ENCODE data around the gene SEMA4C. TPM values are rescaled to one million over a fixed set of nuclear protein-coding genes. Genes with fewer than 3 reads are reported as not detected.
A peak's percentile ranks its signal among the peaks of the same experiment; 100 is the strongest.

Gene SEMA4C
- total RNA-seq, 2 experiments from 2014 or later = 7.7 to 8.5 TPM

DNA sequence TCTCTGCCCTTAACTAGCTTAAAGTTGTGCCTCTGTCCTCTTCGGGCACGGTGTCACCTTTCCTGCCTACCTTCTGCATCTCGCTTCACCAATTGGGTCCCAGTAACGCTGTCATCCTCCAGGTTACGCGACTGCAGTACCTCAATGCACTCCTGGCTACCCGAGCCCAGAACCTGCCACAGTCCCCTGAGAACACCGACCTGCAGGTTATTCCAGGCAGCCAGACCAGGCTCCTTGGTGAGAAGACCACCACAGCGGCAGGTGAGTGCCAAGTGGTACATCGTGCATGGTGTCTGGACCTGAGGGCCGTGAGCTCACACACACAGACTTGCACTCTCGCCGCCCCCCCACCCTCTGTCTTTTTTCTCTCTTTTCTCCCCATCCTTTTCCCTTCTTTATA, 41.0 kb downstream of the SEMA4C start:
- intact Hi-C loops (cut with micrococcal nuclease) = no loop called here
- DNase-seq = no peak
- Mint-ChIP-seq H3K4me1 (ENCODE audit: low read depth) (no peaks in the 10 kb centered on the region), H3K27ac (no peak overlapping the region), H3K27me3 (ENCODE audit: low read depth) (no peaks in the 10 kb centered on the region), H3K9me3 (no peaks in the 10 kb centered on the region), H3K36me3 (ENCODE audit: low read depth) (peaks cover 9% of the 10 kb centered on the region), H3K4me3 (no peak overlapping the region)
- CTCF ChIA-PET = interaction anchor here (0.6 kb wide), 1 partner anchor 22 kb away, joined by 3 read pairs; no protein-coding TSS in a partner anchor

DNA sequence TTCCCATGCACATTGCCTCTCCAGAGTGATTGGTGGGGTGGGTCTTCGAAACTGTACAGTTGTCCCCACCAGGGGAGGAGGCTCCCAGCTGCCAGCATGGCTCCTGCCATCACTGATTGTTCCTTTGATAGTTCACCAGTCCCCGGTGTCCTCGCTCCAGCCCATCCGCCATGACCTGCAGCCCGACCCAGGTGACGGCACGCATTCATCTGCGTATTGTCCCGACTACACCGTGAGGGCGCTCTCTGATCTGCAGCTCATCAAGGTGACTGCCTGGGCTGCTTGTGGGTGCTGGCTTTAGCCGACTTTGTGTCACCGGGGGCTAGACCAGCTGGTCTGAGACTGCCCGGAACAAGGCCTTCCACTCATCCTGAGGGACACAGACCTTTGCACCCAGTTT, 41.4 kb downstream of the SEMA4C start:
- CTCF ChIA-PET = interaction anchor here (0.6 kb wide), 1 partner anchor 22 kb away, joined by 3 read pairs; no protein-coding TSS in a partner anchor
- H3K9me3 Mint-ChIP-seq = no peaks in the 10 kb centered on the region
- H3K27ac Mint-ChIP-seq = no peak overlapping the region
- peaks cover 9% of the 10 kb centered on the region for H3K36me3 Mint-ChIP-seq (ENCODE audit: low read depth)
- no peak overlapping the region for H3K4me3 Mint-ChIP-seq
- intact Hi-C loops (cut with micrococcal nuclease) = no loop called here
- H3K4me1 Mint-ChIP-seq (ENCODE audit: low read depth) = no peaks in the 10 kb centered on the region
- no peaks in the 10 kb centered on the region for H3K27me3 Mint-ChIP-seq (ENCODE audit: low read depth)
- DNase-seq = no peak

DNA sequence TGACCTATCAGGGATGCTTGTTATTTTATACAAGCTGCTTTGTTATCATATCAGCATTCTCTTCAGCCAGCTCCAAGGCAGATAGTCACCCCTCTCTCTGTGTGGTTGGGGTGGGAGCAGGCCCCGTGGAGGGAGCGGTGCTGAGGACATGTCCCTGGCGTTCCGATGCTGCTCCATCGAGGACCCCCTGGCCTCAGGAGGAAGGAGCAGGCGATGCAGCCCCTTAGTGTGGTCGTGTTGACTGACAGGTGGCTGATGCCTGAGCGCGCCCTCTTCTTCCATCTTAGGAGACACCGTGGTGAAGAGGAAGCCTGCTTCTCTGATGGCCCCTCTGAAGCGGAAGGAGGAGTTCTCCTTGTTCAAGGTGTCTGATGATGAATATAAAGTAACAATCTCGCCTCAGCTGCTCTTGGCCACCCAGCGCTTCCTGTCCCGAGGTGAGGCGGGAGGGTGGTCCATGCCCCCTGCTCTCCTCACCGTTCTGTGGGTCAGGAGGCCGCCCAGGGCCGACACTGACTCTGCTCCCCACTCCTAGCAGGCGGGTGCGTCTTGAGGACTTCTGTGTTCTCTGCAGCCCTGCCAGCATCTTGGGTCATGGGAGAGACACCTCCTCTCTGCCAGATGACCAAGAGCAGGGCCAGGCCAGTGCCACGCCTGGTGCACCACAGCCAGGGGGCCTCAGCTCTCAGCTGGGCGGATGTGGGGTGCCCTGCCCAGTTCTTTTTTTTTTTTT, 43.2 kb downstream of the SEMA4C start:
- H3K36me3 Mint-ChIP-seq (ENCODE audit: low read depth) = peaks cover 6% of the 10 kb centered on the region
- H3K27me3 Mint-ChIP-seq (ENCODE audit: low read depth) = no peaks in the 10 kb centered on the region
- H3K9me3 Mint-ChIP-seq = no peaks in the 10 kb centered on the region
- no peak overlapping the region for H3K4me3 Mint-ChIP-seq
- CTCF ChIA-PET = interaction anchor here (1.0 kb wide), 1 partner anchor 17 kb away, joined by 3 read pairs; the partner anchor contains the start of gene ANKRD23
- peaks cover 6% of the 10 kb centered on the region for H3K4me1 Mint-ChIP-seq (ENCODE audit: low read depth)
- intact Hi-C loops (cut with micrococcal nuclease) = no loop called here
- no peak for DNase-seq
- no peak overlapping the region for H3K27ac Mint-ChIP-seq

DNA sequence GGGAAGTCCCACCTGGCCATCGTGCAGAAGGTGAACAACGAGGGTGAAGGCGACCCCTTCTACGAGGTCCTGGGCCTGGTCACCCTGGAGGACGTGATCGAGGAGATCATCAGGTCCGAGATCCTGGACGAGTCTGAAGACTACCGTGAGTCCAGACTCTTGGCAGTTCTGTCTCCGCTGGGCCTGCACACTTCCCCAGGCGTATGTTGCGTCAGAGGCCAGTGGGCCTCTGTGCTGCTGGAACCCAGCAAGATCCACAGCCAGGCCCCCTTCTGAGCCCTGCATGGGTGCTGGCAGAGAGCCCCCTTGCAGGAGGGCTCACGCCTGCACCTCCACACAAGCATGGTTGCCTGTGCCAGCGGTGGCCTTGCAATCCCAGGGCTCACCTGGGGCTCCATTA, 44.8 kb downstream of the SEMA4C start:
- CTCF ChIA-PET = interaction anchor here (0.6 kb wide), 1 partner anchor 21 kb away, joined by 3 read pairs; no protein-coding TSS in a partner anchor

DNA sequence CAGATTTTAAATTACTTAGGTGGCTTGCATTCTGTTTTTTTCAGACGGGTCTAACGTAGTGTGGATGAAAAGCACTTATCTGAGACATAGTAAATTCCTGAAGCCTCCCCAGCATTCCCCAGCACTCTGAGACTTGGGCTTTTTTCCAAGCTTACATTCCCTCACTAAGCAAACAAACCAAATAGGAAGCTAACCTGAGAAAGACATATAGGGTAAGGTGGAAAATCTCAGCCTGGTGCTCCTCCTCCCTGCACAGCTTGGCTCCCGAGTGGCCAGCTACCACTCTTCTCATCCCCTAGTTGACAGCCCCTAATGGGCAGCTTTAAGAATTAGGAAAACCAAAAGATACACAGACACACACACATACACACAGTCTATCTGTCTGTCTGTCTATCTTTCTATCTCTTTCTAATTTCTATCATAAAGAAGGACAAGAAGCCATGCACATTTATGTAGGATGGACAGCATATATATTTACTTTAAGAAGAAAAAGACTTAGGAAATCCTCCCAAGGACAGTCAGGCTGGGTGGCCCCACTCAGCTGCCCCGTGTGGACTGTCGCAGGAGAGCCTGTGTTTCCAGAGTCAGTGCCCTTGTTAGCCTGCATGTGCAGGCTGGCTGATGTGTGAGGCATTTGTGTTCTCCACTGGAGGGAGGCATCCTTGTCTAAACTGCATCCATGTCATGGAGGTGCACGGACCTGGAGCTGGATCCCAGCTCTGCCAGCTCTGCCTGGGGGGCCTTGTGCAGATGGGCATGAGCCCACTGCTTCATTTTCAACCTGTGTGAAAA, 45.6 kb downstream of the SEMA4C start:
- CTCF ChIA-PET = no interaction called here
- Mint-ChIP-seq H3K4me3 (no peak overlapping the region), H3K36me3 (ENCODE audit: low read depth) (peaks cover 7% of the 10 kb centered on the region), H3K27me3 (ENCODE audit: low read depth) (no peaks in the 10 kb centered on the region), H3K4me1 (ENCODE audit: low read depth) (peaks cover 31% of the 10 kb centered on the region), H3K9me3 (no peaks in the 10 kb centered on the region), H3K27ac (no peak overlapping the region)
- intact Hi-C loops (cut with micrococcal nuclease) = no loop called here
- DNase-seq = no peak

More for the DNA sequence above, 44.8 kb downstream of the SEMA4C start:
- no peak overlapping the region for H3K27ac Mint-ChIP-seq
- peaks cover 23% of the 10 kb centered on the region for H3K4me1 Mint-ChIP-seq (ENCODE audit: low read depth)
- no peak for DNase-seq
- intact Hi-C loops (cut with micrococcal nuclease) = no loop called here
- no peaks in the 10 kb centered on the region for H3K27me3 Mint-ChIP-seq (ENCODE audit: low read depth)
- no peaks in the 10 kb centered on the region for H3K9me3 Mint-ChIP-seq
- no peak overlapping the region for H3K4me3 Mint-ChIP-seq
- peaks cover 7% of the 10 kb centered on the region for H3K36me3 Mint-ChIP-seq (ENCODE audit: low read depth)

DNA sequence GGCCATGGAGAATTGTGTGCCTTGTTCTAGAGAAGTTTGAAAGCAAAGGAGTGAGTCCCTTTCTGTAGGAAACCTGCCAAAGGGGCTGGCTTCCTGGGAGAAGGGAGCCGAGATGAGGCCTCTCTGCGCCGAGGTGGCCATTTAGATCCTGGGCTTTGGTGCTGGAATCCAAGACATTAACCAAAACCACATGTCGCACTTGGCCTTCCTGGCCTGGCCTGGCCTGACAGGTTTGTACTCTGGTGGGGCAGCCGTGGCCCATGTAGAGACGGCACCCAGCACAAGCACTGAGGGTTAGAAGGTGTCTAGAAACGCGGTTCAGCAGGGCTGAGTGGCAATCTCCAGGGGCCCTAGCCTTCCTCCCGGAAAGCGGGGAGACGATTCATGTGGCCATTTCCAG, 46.7 kb downstream of the SEMA4C start:
- intact Hi-C loops (cut with micrococcal nuclease) = no loop called here
- no peaks in the 10 kb centered on the region for H3K27me3 Mint-ChIP-seq (ENCODE audit: low read depth)
- peaks cover 41% of the 10 kb centered on the region for H3K4me1 Mint-ChIP-seq (ENCODE audit: low read depth)
- peaks cover 5% of the 10 kb centered on the region for H3K36me3 Mint-ChIP-seq (ENCODE audit: low read depth)
- CTCF ChIA-PET = interaction anchor here (1.4 kb wide), 1 partner anchor 289 kb away, joined by 4 read pairs; no protein-coding TSS in a partner anchor
- no peak for DNase-seq
- H3K4me3 Mint-ChIP-seq = no peak overlapping the region
- no peaks in the 10 kb centered on the region for H3K9me3 Mint-ChIP-seq
- H3K27ac Mint-ChIP-seq = no peak overlapping the region

DNA sequence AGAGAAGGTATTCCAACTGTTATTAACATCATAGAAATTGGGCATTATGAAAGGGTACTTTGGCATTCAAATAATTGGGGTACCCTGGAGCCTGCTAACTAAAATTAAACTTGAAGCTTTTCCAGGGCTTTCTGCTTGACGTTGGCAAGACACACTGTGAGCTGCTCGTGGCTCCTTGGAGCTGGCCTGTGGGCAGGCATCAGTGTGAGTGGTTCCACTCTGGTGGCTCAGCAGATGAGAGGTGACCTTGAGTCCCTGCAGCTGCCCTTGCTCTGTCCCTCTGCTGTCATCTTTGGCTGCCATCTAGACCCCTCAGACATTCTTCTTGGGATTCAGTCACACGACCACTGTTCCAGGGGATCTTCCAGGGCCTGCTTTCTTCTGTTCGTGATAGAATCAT, 47.1 kb downstream of the SEMA4C start:
- no peak overlapping the region for H3K4me3 Mint-ChIP-seq
- DNase-seq = no peak
- peaks cover 46% of the 10 kb centered on the region for H3K4me1 Mint-ChIP-seq (ENCODE audit: low read depth)
- H3K9me3 Mint-ChIP-seq = no peaks in the 10 kb centered on the region
- intact Hi-C loops (cut with micrococcal nuclease) = no loop called here
- peaks cover 5% of the 10 kb centered on the region for H3K36me3 Mint-ChIP-seq (ENCODE audit: low read depth)
- no peaks in the 10 kb centered on the region for H3K27me3 Mint-ChIP-seq (ENCODE audit: low read depth)
- CTCF ChIA-PET = interaction anchor here (1.4 kb wide), 1 partner anchor 289 kb away, joined by 4 read pairs; no protein-coding TSS in a partner anchor
- no peak overlapping the region for H3K27ac Mint-ChIP-seq

DNA sequence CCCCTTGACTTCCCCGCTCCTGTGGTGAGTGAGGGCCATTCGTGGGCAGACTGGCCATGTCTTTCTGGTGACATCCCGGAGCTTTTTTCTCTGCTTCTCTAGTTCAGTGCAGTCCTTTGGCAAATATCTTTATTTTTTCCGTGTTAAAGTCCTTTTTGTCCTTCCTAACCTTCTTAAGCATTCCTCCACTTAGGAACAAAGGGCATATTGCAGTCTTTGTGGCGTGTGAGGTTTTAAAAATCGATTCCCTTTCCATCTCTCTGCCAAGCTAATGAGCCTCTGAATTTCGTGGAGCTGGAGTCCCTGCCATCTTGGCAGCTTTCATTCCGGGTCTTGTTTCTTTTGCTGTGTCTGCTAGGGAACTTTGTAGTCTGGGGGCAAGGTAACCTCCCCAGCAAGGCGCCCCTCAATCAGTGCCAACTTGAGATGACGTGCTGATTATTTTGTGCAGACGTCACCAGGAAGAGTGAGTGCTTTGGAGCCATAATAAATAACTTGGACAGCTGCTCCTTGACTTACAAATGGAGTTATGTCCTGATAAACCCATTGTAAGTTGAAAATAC, 48.7 kb downstream of the SEMA4C start:
- H3K36me3 Mint-ChIP-seq (ENCODE audit: low read depth) = peaks cover 6% of the 10 kb centered on the region
- CTCF ChIA-PET = interaction anchor here (0.9 to 1.7 kb wide), 5 partner anchors 18 to 92 kb away, joined by 3 to 6 read pairs (median 3); partner anchors contain the start of gene ANKRD39
- DNase-seq = no peak
- no peaks in the 10 kb centered on the region for H3K9me3 Mint-ChIP-seq
- intact Hi-C loops (cut with micrococcal nuclease) = no loop called here
- H3K4me1 Mint-ChIP-seq (ENCODE audit: low read depth) = peaks cover 51% of the 10 kb centered on the region
- H3K27ac Mint-ChIP-seq = no peak overlapping the region
- H3K4me3 Mint-ChIP-seq = no peak overlapping the region
- no peaks in the 10 kb centered on the region for H3K27me3 Mint-ChIP-seq (ENCODE audit: low read depth)

DNA sequence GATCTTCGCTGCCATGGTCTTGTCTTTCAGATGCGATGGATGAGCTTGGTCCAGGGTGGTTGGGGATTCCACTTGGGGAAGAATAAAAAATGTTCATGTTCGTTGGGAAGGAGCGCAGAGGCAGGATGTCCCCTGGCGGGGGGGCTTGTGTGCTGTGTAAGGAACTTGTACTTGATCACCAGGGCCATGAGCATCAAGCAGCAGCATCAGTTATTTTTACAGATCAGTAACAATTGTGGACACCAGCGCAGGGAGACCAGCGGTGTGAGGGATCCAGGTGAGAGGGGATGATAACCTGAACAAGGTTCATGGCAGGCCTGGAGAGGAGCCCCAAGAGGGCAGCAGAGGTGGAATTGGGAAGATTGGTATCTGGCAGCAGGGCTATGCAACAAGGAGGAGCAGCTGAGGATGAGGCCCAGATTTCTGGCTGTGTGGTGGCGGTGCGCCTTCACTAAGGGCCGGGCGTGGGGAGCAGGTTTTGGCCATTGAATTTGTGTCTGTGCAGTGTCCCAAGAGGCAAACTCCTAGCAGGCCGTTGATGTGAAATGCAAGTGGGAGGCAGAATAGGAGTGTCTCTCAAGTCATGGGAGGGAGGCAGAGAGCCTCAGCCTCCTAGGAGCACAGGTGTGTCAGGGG, 49.9 kb downstream of the SEMA4C start:
- Mint-ChIP-seq H3K36me3 (ENCODE audit: low read depth) (peaks cover 6% of the 10 kb centered on the region), H3K27ac (no peak overlapping the region), H3K9me3 (no peaks in the 10 kb centered on the region), H3K4me1 (ENCODE audit: low read depth) (peaks cover 57% of the 10 kb centered on the region), H3K4me3 (no peak overlapping the region), H3K27me3 (ENCODE audit: low read depth) (no peaks in the 10 kb centered on the region)
- CTCF ChIA-PET = interaction anchor here (0.7 to 4.0 kb wide), 9 partner anchors 15 to 142 kb away, joined by 3 to 20 read pairs (median 4); partner anchors contain the start of gene ANKRD39
- intact Hi-C loops (cut with micrococcal nuclease) = loop anchor here (5.0 kb wide), 2 partner anchors 142 to 498 kb away; no protein-coding TSS in a partner anchor
- DNase-seq = no peak

DNA sequence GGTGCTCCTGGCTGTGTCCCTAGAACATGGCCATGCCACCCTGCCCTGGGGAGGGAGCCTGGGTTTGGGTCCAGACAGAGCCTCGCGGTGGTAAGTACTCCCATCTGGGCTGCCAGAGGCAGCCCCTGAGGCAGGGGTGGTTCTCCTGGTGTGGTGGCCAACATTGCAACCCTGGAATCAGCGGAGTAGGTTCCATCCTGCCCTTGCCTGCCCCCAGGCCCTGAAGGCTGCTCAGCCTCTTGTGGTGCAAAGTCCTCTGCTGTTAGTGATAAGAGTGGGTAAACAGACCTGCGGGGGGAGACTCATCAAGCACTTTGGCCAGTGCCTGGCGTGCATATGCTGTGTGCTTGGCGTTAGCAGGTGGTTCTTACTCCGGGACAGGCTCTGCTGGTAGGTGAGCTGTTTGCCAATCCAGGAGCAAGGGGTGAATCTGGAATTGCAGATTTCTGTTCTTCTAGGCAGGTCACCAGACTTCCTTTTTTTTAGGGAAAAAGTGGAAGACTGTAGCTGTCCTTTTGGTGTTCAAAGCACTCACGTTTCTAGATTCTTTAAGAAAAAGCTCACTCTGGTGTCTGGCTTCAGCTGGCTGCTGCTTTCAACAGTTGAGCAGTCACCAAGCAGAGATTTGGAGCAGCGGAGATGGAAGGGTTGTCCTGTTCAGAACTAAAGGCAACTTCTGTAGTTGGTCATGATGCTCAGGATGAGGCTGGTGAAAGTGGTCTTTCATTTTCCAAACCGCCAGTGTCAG, 50.6 kb downstream of the SEMA4C start:
- CTCF ChIA-PET = interaction anchor here (0.7 to 4.0 kb wide), 8 partner anchors 16 to 142 kb away, joined by 3 to 20 read pairs (median 4); partner anchors contain the start of gene ANKRD39
- Mint-ChIP-seq H3K27ac (no peak overlapping the region), H3K9me3 (no peaks in the 10 kb centered on the region), H3K27me3 (ENCODE audit: low read depth) (no peaks in the 10 kb centered on the region), H3K4me3 (peak overlapping the region; percentile 77), H3K4me1 (ENCODE audit: low read depth) (peaks cover 59% of the 10 kb centered on the region), H3K36me3 (ENCODE audit: low read depth) (peaks cover 6% of the 10 kb centered on the region)
- intact Hi-C loops (cut with micrococcal nuclease) = loop anchor here (5.0 kb wide), 2 partner anchors 143 to 497 kb away; no protein-coding TSS in a partner anchor
- no peak for DNase-seq

DNA sequence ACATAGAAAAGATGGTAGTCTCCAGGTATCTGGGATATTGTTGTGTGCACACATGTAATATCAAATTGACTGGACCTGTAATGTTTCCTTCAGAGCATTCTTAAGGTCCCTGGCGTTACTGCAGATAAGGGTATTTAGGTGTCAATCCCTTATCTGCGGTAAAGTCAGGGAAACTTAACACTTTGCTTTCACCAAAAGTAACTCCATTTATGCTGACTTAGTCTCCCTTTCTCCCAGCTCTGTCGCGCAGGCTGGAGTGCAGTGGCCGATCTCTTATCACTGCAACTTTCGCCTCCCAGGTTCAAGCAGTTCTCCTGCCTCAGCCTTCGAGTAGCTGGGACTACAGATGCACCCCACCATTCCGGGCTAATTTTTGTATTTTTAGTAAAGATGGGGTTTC, 52.0 kb downstream of the SEMA4C start:
- Mint-ChIP-seq H3K4me1 (ENCODE audit: low read depth) (peaks cover 59% of the 10 kb centered on the region), H3K36me3 (ENCODE audit: low read depth) (peaks cover 6% of the 10 kb centered on the region), H3K27me3 (ENCODE audit: low read depth) (no peaks in the 10 kb centered on the region), H3K27ac (no peak overlapping the region), H3K4me3 (peak overlapping the region; percentile 77), H3K9me3 (no peaks in the 10 kb centered on the region)
- no peak for DNase-seq
- intact Hi-C loops (cut with micrococcal nuclease) = loop anchor here (2.0 to 5.0 kb wide), 4 partner anchors 21 to 496 kb away; partner anchors contain the start of gene ANKRD36
- CTCF ChIA-PET = interaction anchor here (0.6 to 4.0 kb wide), 3 partner anchors 10 to 295 kb away, joined by 3 to 20 read pairs (median 3); partner anchors contain the start of gene ANKRD36
